H1 (cell line): Measurements from ENCODE around the gene PTCD3.

Experiments
- CHD2 ChIP-seq: IDR thresholded peaks from 2 replicates; pipeline ENCODE4 v1.6.1; 2012; ENCODE audit warnings: low read length, improper control_type of control experiment
- RFX5 ChIP-seq: IDR thresholded peaks from 2 replicates; pipeline ENCODE4 v1.6.1; 2011; ENCODE audit warnings: low read depth, low read length, improper control_type of control experiment, borderline replicate concordance

- TF ChIP-seq RFX5 = no peak
- TF ChIP-seq CHD2 = no peak
These were observed 18.6 kb downstream of the PTCD3 start for GRCh38 chr2:86124683-86125082.
